T-helper 2 cell treated with Interferon-gamma antibody and Interleukin-4, amounts not matched to agents 5 μg/mL and 100 μg/mL, for 36 hours (primary cell): ENCODE measurements around the gene C10orf90.

Source experiments
- DNase-seq: peaks from one replicate; pipeline ENCODE4 v3.0.0; 2021; ENCODE audit warnings: low spot score
- H3K27ac Mint-ChIP-seq: one replicate; pipeline ENCODE4 v1.8.0; 2021; ENCODE audit warnings: mild to moderate bottlenecking, mixed read lengths
- H3K27me3 Mint-ChIP-seq: one replicate; pipeline ENCODE4 v1.8.0; 2021; ENCODE audit warnings: low read depth, mixed read lengths
- H3K36me3 Mint-ChIP-seq: one replicate; pipeline ENCODE4 v1.8.0; 2021; ENCODE audit warnings: low read depth, mixed read lengths
- H3K4me1 Mint-ChIP-seq: one replicate; pipeline ENCODE4 v1.8.0; 2021; ENCODE audit warnings: low read depth, mixed read lengths
- H3K4me3 Mint-ChIP-seq: one replicate; pipeline ENCODE4 v1.8.0; 2022; ENCODE audit warnings: mild to moderate bottlenecking, moderate library complexity, mixed read lengths
- H3K9me3 Mint-ChIP-seq: one replicate; pipeline ENCODE4 v1.8.0; 2021; ENCODE audit warnings: mixed read lengths

The C10orf90 gene

DNA sequence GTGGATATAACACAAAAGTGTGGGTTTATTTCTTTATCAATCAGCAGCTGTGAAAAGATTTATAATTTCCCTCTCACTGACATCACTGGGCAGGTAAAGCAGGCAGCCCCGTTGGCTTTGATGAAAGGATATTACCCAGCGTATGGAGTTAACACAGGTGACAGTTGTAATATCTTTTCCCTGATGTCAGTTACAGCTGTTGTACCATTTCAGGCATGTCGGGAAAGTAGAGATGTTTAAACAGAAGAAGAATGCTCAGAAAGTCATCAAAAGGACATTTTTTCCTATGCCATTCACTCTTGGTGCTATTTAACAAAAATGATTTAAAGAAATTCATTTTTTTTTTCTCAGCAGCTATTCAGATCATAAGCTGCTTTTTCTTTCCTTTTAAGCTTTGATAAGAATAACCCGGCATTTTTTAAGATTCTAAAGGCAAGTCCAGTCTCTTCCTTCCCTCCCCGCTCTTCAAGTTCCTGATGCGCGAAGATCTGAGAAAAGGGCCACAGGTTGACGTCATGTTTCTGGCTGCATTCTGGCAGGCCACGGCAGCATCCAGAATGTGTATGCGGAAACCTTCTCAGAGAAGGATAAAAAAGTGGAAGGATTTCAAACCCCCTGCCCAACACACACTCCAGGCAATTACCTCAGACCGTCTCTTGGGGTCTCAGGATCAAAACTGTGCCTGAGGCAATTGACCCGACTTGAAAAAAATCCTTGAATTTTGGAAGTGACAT is 249.8 kb downstream of the C10orf90 start:
- peaks cover 29% of the 10 kb centered on the region for H3K9me3 Mint-ChIP-seq
- no peak for DNase-seq
- H3K27ac Mint-ChIP-seq = no peak overlapping the region
- H3K27me3 Mint-ChIP-seq = no peaks in the 10 kb centered on the region
- H3K4me1 Mint-ChIP-seq = no peaks in the 10 kb centered on the region
- H3K36me3 Mint-ChIP-seq = no peaks in the 10 kb centered on the region
- no peak overlapping the region for H3K4me3 Mint-ChIP-seq

DNA sequence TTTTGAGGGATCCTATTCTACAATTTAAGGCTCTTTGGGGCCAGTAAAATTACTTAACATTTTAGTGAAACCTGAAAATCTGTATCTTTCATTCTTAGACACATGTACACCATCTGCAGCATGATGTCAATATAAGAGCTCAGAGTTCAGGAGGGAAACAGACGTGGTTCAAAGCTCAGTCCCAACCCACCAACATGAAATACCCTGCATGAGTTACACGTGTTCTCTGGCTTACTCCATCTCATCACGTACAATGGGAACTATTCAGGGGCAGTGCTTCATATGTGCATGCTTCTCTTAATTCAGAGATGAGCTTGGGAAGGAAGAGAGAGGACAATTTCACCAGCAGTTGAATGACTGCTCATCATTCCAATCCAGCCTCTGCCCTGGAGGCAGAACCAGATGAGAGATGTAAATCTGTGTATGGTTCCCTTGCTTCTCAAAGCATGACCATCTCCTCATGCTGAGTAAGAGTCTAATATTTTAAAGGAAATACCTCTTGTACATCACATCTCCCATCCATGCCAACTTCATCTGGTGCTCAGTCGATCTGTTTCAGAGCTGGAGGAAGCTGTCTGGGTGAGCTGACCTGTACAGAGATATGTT is 253.2 kb downstream of the C10orf90 start:
- Mint-ChIP-seq H3K27me3 (no peaks in the 10 kb centered on the region), H3K36me3 (no peaks in the 10 kb centered on the region), H3K4me3 (no peak overlapping the region), H3K4me1 (no peaks in the 10 kb centered on the region), H3K27ac (no peak overlapping the region), H3K9me3 (peaks cover 16% of the 10 kb centered on the region)
- DNase-seq = no peak

DNA sequence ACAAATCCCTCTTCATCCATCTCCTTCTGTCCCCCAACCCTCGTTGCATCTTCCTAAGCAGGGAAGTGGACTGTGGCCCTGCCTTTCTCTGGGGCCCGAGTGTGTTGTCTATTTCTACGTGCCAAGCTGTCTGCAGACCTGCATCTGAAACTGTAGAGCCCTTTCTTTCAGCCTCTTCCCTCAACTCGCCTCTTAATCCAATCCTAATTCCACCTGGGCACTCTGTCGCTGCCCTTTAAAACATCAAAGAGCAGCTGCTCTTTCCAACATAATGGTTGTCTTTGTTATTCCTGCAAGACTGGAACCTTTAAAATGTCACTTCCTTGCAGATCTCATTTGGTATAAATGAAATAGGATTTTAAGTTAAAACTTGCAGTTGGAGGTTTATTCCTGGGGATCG is 260.7 kb downstream of the C10orf90 start:
- no peaks in the 10 kb centered on the region for H3K9me3 Mint-ChIP-seq

DNA sequence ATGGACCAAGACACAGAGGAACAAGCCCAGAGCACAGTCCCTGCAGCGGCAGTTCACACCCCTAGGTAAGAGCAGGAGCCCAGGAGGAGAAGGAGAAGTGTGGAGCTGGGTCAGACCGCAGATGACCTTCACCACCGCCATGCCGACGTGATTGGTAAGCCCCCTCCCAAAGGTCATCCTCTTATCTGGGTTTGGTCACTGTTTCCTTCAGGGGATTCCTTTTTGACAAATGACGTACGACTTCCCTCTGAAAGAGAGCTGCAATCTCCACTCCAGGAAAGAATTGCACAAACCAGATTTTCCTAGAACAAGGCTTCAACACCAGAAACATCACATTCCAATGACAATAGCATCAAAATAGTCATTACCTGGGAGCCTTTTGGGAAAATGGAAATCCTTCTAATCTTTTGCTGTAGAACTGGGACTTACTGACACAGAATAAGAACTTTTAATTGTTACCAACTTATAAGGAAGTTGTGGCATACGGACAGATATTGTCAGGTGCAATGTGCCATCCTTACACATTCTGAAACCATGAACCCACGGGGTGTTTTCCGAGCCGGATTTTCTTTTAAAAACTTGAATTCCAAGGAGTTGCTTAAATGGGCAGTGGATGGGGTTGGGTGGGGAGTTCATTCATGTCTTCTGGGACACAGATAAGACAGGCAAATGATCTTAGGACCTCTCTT is 261.4 kb downstream of the C10orf90 start:
- Mint-ChIP-seq H3K9me3 (no peaks in the 10 kb centered on the region), H3K27ac (no peak overlapping the region), H3K36me3 (no peaks in the 10 kb centered on the region), H3K4me1 (no peaks in the 10 kb centered on the region), H3K4me3 (no peak overlapping the region), H3K27me3 (no peaks in the 10 kb centered on the region)
- DNase-seq = no peak

More for the DNA sequence above, 260.7 kb downstream of the C10orf90 start:
- no peaks in the 10 kb centered on the region for H3K36me3 Mint-ChIP-seq
- no peak overlapping the region for H3K4me3 Mint-ChIP-seq
- no peak for DNase-seq
- no peak overlapping the region for H3K27ac Mint-ChIP-seq
- no peaks in the 10 kb centered on the region for H3K4me1 Mint-ChIP-seq
- H3K27me3 Mint-ChIP-seq = no peaks in the 10 kb centered on the region

DNA sequence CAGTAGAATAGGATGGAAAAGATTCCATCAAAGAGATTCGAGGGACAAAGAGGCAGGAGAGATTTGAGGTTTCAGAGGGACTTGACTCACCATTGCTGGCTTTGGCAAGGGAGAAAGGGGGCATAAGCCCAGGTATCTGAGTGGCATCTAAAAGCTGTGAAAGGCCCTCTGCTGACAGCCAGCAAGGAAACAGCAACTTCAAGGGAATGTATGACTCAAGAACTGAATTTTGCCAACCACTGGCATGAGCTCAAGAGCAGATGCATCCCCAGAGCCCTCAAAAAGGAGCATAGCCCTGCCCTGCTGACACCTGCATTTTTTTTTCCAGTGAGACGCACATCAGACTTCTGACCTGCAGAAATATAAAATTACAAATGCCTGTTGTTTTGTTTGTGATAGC is 262.7 kb downstream of the C10orf90 start:
- no peaks in the 10 kb centered on the region for H3K36me3 Mint-ChIP-seq
- H3K27ac Mint-ChIP-seq = no peak overlapping the region
- no peaks in the 10 kb centered on the region for H3K4me1 Mint-ChIP-seq
- no peaks in the 10 kb centered on the region for H3K9me3 Mint-ChIP-seq
- DNase-seq = no peak
- no peak overlapping the region for H3K4me3 Mint-ChIP-seq
- no peaks in the 10 kb centered on the region for H3K27me3 Mint-ChIP-seq

DNA sequence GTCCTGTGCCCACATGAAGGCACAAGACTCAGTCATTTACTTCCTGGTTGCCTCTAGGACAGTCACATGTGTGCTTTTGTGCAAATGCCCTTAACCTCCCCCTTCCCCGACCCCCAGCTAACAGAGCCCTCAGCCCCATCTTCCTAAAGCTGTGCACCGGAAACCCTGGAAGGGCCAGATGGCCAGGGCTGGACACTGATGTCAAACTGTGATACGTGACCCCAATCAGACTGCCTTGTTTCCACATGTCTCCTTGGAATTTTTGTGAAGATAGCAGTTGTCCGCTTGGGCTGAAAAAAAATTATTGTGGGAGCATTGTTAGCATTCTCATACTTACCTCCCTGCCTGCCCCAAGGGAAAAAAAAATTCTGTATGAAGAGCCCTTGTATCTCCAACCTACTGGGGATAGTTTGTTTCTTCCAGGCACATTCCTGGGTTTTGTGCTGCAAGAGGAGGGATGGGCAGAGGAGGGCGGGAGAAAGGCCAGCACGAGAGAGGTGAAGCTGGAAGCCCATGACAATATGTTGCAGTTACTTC is 265.2 kb downstream of the C10orf90 start:
- H3K36me3 Mint-ChIP-seq = no peaks in the 10 kb centered on the region
- no peaks in the 10 kb centered on the region for H3K9me3 Mint-ChIP-seq
- no peak for DNase-seq
- H3K4me3 Mint-ChIP-seq = no peak overlapping the region
- H3K27ac Mint-ChIP-seq = no peak overlapping the region
- H3K4me1 Mint-ChIP-seq = no peaks in the 10 kb centered on the region
- no peaks in the 10 kb centered on the region for H3K27me3 Mint-ChIP-seq

DNA sequence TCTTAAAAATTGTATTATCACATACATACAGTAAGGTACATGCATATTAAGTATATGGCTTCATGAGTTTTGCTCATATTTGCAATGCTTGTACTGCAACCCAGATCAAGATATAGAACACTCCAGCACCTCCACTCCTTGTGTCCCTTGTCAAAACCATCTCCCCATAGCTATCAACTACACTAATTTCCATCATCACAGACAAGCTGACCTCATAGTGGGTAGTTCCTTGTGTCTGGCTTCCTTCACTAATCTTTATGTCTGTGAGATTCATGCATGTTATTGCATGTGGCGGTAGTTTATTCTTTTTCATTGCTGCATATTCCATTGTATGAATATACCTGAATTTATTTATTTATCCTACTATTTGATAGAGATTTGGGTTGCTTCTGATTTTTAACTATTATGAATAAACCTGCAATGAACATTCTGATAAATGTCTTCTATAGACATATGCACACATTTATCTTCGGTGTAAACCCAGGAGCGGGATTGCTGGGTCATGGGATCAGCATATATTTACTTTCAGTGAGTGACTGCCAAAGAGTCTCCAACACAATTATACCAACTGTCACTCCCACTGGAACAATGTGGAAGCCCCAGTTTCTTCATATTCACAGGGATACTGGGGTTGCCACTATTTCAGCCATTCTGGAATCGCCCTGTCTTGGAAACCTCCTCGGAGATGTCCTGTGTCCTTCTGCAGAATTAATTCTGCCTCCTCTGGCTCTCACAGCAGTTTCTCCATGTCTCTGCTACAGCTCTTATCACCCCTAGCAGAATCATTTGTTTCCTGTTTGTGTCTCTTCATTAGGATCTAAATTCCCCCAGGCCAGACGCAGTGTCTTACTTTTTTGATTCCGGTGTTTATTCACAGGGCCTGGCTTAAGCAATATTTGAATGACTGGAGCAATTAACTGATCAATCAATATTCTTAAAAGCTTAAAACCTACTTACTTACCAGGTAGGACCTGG is 267.5 kb downstream of the C10orf90 start:
- Mint-ChIP-seq H3K4me1 (no peaks in the 10 kb centered on the region), H3K27me3 (no peaks in the 10 kb centered on the region), H3K27ac (no peak overlapping the region), H3K9me3 (no peaks in the 10 kb centered on the region), H3K4me3 (no peak overlapping the region), H3K36me3 (no peaks in the 10 kb centered on the region)
- DNase-seq = no peak

DNA sequence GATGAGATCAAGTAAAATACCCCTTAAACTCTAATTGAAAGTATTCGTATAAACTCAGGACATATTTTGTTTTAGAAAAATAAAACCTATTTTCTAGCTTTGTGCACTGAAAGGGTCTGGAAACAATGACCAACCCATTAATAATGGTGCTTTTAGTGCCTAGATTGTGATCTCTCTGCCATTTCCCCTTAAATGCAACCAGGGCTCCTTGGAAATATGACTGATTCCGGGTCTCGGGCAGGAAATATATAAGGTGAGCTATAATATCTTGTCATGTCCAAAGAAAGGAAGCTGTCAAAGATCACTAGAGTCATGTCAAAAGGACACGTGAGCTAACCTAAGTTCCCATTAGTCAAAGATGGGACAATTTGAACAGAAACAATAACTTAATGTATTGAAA is 269.9 kb downstream of the C10orf90 start:
- DNase-seq = no peak
- Mint-ChIP-seq H3K4me3 (no peak overlapping the region), H3K27ac (no peak overlapping the region), H3K27me3 (no peaks in the 10 kb centered on the region), H3K9me3 (no peaks in the 10 kb centered on the region), H3K36me3 (no peaks in the 10 kb centered on the region), H3K4me1 (no peaks in the 10 kb centered on the region)

DNA sequence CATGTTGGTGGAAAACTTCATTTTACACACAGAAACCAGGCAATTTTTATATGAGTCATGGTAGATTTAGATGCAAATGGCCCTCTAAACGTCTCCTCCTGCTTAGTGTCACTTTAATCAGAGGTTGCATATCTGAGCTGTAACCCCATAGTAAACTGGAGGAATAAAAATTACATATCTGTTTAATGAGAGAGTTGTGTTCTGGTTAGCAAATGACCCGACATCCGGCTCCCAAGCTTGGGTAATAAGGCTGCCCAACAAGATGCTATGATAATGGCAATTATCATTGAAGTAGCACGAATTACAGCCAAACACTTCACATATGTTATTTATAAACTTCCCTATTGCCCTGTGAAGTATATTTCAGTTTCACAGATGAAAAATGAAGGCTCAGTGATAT is 271.6 kb downstream of the C10orf90 start:
- Mint-ChIP-seq H3K27me3 (no peaks in the 10 kb centered on the region), H3K4me1 (no peaks in the 10 kb centered on the region), H3K4me3 (no peak overlapping the region), H3K9me3 (no peaks in the 10 kb centered on the region), H3K27ac (no peak overlapping the region), H3K36me3 (no peaks in the 10 kb centered on the region)
- DNase-seq = no peak

DNA sequence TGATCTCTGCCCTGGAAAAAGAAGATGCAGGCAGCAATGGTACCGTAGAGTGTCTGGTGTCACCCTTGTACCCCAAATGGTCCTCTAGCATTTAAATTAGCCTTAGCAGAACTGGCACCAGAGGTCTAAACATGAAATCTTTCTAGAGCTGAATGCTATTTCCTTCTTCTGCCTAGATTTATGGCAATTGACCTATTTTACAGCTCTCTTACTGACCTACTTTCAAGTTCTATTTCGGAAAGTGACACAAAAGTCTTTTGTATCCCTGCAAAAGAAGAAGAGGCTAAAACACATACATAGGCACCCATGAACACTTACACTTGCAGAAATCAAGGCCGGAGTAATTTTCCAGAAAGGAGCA is 272.1 kb downstream of the C10orf90 start:
- Mint-ChIP-seq H3K27ac (no peak overlapping the region), H3K4me3 (no peak overlapping the region), H3K27me3 (no peaks in the 10 kb centered on the region), H3K36me3 (no peaks in the 10 kb centered on the region), H3K9me3 (no peaks in the 10 kb centered on the region), H3K4me1 (no peaks in the 10 kb centered on the region)
- no peak for DNase-seq

DNA sequence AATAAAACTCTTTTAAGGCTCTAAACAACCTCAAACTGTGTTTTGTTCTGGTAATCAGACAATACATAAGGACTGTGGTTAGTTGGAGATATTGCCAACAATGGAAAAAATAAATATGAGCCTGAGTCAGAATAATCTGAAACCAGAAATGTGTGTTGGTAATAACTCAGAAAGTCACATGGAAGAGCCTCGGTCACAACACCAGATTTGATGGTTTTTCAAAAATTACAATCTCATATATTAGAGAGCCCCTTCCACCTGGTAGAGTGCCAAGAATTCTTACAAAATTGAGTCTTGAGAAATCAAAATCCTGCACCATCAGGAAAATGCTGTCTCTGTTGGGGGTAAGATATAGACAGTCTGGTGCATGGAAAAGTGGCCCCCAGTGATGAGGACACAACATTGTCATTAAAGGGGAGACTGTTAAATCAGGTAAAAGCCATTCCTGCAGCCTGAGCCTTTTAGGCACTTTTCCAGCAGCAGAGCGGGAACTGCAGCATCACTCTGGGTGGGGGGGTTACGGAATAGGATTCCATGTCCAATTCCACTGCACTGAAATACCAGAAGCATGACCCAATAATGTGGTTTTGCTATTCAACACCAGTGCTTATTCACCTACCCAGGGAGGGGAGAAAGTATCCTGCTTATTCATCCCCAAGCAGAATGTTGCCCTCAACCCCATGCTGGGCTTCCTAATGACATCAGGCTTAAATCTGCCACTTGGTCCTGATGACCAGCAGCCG is 272.7 kb downstream of the C10orf90 start:
- H3K9me3 Mint-ChIP-seq = no peaks in the 10 kb centered on the region
- DNase-seq = no peak
- H3K4me3 Mint-ChIP-seq = no peak overlapping the region
- no peaks in the 10 kb centered on the region for H3K27me3 Mint-ChIP-seq
- H3K4me1 Mint-ChIP-seq = no peaks in the 10 kb centered on the region
- H3K27ac Mint-ChIP-seq = no peak overlapping the region
- H3K36me3 Mint-ChIP-seq = no peaks in the 10 kb centered on the region

DNA sequence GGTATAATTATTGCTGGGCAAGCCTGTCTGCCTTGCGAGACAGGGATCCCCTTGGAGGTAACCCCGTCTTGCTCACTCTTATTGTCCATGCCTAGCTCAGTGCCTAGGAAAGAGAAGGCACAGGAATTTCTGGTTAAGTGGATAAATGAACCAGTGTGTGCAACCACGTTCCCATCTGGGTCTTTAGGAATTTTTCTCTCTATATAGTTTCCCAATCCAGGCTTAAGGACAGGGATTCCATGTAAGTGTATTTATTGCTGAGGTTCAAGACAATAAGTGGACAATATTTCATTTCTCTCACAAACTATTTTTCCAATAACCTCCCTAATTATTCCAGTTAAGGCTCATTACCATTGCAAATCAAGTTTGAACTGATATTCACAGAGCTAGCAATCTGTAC is 273.3 kb downstream of the C10orf90 start:
- Mint-ChIP-seq H3K4me3 (no peak overlapping the region), H3K27ac (no peak overlapping the region), H3K27me3 (no peaks in the 10 kb centered on the region), H3K36me3 (no peaks in the 10 kb centered on the region), H3K9me3 (no peaks in the 10 kb centered on the region), H3K4me1 (no peaks in the 10 kb centered on the region)
- no peak for DNase-seq

DNA sequence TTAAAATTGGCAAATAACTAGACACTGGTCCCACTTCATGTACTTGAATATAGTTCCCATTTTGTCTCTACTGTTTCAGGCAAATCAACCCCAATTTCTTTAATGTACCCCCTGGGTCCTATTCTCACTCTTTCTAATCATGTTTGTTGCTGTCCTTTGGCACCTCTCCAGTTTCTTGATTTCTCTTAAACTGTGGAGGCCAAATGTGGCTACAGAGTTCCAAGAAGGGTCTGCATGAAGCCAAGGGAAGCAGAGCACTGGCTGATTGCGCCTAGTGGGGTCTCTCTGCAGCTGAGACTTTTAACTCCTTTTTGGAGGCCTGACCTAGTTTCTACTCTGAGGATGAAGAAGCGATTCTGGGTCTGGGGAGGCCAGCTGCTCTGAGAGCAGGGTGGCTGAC is 275.5 kb downstream of the C10orf90 start:
- Mint-ChIP-seq H3K36me3 (no peaks in the 10 kb centered on the region), H3K4me1 (no peaks in the 10 kb centered on the region), H3K27ac (no peak overlapping the region), H3K9me3 (no peaks in the 10 kb centered on the region), H3K4me3 (no peak overlapping the region), H3K27me3 (peaks cover 3% of the 10 kb centered on the region)
- DNase-seq = no peak
